ENCODE data around the gene RELB.

The RELB gene

DNA sequence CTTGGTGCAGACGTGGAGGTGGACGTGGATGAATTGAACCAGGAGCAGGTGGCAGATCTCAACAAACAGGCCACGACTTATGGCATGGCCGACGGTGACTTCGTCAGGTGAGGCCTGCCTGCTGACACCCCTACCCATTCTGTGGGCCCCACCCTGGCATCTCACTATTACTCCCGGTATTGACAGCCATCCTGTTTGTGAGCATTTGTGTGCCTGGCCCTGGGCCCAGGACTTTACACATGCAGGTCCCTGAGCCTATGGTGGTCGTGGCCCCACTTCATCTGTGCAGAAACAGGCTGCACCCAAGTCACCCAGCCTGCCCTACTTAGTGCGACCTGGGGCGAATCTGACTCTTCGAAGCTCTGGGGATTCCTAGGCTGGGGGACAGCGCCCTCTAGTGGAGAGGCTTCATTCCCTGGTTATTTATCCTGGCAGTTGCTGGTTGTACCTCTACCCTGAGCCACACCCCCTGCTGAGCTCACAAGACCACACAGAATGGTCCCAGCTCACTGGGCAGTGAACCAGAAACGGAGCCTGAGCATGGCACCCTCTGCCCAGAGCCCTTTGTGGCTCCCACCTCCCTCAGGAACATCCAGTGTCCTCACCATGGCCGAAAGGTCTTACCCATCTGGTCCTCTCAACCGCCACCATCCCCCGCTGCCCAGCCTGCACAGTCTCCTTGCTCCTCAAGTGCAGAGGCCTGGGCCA is 58.1 kb downstream of the RELB start:
- DNase-seq (ENCODE audit: low read depth) = peak; percentile 71

DNA sequence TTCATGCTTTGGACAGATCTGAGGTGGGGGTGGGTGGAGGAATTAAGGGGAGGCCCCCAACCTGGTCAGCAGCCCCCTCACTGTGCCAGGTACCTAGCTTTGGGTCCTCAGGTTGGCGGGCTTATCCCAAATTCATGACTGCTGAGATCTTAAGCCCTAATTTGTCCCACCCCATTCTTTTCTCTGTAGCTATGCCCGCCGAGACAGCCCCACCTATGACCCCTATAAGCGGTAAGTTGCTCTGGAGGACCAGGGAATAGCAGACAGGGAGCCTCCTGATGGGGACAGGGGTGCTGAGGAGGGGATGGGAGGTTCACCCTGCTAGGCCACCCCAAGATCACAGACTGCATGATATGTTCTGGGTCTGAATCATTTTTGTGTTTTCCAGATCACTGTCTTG is 60.7 kb downstream of the RELB start:
- DNase-seq (ENCODE audit: low read depth) = no peak

- DNase-seq (ENCODE audit: low read depth) = no peak
Observed at GRCh38 chr19:45063851-45064801, 62.9 kb downstream of the RELB start.

DNA sequence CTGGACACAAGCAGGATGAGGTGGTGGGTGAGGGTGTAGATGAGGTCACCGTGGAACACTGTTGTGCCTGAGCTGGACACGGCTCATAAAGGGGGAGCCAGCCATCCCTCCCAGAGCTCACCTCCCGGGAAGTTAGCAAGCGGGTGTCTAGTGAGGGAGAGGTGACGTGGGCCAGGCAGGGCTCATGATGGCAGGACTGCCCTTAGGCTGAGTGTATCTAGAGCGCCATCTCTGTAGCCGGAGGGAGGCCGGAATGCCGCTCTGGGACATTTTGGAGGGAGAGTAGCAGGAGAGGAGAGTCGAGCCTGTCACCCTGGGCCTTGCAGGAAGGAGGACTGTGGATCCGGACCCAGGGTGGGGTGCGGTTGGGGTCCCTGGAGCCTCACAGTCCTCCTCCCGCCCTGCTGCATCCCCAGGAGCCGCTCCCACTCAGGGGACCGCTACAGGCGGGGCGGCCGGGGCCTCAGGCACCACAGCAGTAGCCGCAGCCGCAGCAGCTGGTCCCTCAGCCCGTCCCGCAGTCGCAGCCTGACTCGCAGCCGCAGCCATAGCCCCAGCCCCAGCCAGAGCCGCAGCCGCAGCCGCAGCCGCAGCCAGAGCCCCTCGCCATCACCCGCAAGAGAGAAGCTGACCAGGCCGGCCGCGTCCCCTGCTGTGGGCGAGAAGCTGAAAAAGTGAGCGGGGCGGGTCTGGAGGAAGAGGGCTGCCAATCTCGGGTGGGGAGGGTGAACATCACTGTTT is 65.8 kb downstream of the RELB start:
- DNase-seq (ENCODE audit: low read depth) = no peak

DNA sequence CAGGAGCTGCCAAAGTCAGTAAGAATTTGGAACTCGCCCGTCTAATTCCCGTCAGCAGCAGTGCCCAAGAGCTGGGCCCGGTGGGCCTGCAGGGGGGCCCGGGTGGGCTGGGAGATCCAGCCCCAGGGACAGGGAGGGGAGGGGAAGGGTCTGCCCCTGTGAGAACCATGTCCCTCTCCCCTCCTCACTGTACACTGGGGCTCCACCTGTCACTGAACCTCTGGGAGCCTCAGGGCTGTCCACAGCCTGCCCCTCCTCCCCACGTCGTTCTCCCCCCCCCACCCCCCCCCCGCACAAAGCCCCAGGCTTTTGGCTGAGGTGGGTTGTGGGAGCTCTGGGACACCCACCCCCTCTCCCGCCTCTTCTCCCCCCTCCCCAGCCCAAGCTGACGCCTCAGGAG is 66.8 kb downstream of the RELB start:
- no peak for DNase-seq (ENCODE audit: low read depth)

DNA sequence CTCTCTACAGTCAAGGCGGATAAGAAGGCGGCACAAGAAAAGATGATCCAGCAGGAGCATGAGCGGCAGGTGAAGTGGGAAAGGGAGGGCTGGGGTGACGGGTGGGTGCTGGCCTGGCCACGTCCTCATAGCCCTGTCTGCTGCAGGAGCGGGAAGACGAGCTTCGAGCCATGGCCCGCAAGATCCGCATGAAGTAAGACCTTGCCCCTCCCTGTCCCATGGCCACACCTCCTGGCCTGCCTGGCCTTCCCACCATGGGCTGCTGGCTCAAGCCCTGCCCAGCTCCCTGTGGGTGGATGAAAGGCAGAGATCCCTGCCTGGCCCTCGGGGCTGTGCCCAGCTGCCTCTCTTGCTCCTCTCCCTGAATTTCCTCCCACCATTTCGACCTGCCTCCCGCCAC is 67.8 kb downstream of the RELB start:
- DNase-seq (ENCODE audit: low read depth) = no peak

DNA sequence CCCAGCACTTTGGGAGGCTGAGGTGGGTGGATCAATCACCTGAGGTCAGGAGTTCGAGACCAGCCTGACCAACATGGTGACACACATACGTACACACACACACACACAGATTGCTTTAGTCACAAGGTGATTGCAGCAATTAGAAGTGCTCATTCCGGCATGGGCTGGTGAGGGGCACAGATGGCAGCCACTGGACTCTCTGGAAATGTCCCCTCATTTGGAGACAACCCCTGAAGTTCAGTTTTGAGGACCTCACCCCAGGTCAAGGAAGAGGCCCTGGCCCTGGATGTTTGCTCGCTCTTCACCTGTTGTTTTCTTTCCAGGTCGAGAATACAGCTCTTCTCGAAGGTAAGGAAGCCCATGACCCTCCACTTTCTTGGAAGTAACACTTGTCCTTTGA is 69.0 kb downstream of the RELB start:
- DNase-seq (ENCODE audit: low read depth) = no peak

DNA sequence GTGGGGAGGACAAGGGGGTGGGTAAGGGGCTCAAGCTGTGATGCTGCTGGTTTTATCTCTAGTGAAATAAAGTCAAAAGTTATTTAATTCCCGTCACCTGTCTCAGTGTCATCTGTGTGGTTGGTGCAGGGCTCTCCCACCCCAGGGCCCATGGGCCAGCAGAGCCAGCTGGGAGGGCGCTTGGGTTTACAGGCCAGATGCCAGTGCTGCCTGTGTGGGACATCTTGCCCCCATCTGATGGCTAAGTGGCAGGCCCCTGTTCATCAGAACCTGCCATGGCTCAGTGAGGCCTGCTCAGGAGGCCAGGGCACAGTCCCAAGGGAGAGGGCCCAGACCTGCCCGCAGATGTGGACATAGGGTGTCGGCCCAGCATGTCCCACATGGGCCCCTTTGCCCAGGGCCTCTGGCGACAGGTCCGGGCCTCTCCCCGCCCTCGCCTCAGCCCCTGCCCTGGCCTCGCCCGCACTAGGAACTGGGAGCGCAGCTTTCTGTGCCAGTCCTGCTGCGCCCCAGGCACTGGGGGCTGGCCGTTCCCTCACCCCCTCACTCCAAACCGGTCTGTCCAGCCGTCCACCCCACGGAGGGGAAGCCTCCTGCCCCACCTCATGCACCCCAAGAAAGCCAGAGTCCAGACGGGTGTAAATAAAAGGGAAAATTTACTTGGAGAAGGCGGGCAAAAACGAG is 69.7 kb downstream of the RELB start:
- no peak for DNase-seq (ENCODE audit: low read depth)

GRCh38 chr19:45071545-45071938 is 70.3 kb downstream of the RELB start:
- DNase-seq (ENCODE audit: low read depth) = no peak

- no peak for DNase-seq (ENCODE audit: low read depth)
Observed at GRCh38 chr19:45071969-45072790, 70.9 kb downstream of the RELB start.

DNA sequence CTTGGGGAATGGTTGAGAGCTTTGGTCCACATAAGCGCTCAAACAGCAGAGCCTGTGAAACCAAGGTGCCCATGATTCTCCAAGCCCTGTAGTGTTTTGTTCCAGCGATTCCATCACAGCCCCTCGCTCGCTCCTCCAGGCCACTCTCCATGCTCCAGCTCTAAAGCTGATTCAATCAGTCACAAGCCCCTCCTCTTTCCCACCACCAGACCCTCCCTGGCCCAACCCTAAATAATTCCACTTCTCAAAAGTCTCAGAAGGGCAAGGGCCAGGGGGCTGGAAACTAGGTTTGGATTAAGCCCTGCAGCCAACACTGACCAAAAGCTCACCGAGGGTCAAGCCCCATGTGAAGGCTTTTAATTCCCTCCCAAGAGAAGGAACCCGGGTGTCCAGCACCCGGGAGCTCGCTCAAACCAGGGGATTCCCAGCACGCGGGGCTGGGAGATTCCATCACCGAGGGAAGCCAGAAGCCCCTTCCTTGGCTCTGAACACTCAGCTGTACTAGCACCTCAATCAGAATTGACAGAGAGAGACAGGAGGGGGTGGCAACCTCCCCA is 73.6 kb downstream of the RELB start:
- no peak for DNase-seq (ENCODE audit: low read depth)

DNA sequence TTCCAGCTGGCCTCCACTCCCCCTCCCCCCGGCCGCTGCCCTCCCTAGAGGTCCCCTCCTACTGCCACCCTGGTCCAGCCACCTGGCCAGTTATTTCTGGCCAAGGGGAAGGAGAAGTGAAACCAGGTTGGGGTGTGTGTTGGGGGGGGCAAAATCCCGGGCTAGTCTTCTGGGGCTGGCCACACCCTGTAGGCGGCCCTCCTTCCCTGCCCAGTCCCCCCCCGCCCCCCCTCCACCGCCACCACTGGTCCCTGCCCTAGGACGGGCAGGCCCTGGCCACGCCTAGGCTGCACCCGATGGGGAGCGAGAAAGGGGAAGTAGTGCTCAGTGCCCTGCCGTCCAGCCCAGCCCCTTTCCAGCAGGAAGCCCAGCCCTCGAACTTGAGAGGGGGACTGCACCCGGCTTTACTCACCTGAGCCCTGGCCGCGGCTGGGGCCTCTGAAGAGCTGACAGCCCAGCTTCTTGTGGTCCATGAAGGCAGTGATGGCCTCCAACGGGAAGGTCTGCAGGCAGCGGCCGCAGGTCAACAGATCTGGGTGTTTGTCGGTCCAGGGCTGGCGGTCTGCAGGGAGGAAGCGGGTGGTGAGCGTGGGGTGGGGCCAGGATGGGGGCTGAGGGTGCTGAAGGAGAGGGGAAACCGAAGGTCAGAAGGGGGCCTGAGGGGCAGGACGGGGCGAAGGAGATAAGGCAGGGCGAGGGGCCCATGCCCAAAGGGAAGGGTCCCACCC is 74.2 kb downstream of the RELB start:
- DNase-seq (ENCODE audit: low read depth) = no peak

GRCh38 chr19:45076029-45076850 is 75.0 kb downstream of the RELB start, which contains the start of gene ZNF296:
TSS of gene ZNF296 (minus strand) at chr19:45076478. CDS start at chr19:45076373, 105 bp downstream.
- DNase-seq (ENCODE audit: low read depth) = peak; percentile 75

DNA sequence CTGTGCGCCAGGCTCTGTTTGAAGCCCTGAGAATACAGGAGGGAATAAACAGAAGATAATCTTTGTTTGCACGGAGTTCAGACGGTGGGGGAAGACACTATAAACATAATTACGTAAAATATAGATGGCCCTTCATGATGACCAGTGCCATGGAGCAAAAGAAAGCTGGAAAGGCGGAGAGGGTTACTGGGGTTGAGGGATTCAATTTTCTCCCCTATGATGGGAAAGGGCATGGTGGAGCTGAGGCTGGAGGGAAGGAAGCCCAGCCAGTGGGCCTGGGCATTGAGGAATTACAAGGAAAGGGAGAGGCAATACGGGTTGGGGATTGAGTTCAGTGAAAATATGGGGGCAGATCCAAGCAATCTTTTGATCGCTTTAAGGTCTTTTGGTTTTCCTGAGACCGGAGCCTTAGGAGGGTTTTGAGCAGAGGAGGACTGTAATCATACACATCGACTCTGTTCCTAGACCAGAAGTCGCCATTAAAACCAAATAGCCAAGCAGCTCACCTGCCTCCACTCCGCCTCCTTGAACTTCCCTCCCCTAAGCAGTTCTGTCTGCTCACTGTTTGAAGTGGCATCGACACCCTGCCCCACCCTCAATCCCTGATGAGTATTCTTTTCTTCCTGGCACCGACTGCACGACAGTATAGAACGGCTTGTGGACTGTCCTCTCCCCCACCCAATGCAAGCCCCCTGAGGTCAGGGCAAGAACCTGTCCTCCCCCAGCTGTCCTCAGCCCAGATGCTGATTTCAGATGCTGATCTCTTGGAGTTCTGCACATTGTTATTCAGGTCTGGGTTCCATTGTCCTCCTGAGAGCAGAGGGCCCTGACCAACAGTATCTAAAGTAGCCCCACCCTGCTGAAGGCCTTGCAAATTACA is 75.8 kb downstream of the RELB start:
- no peak for DNase-seq (ENCODE audit: low read depth)

DNA sequence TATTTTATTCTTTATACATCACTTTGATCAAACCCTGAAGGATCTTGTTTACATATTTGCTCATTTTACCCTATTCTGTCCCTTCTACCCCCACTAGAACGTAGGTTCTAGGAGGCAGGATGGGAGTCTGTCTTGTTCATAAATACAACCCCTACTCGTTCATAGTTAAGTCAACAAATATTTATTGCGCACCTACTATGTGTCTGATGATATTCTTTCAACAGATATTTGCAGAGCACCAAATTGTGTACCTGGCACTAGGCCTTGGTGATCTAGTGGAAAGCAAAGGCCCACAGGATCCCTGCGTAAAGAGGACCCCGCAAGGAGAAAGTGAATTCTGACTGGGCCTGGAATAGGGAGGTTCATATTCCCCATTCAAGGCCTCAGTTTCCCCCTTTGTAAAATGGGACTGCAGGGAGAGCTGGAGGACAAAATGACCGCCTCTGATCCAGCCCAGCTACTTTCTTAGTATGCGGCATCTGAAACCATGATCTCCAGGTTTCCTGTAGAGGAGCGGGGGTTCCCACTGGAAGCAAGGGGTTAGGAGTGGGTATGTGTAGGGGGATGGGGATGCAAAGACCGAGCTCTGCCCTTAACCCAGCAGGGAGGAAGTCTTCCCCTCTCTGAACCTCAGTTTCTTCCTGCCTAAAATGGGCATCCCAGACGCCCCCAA is 77.3 kb downstream of the RELB start:
- DNase-seq (ENCODE audit: low read depth) = no peak

DNA sequence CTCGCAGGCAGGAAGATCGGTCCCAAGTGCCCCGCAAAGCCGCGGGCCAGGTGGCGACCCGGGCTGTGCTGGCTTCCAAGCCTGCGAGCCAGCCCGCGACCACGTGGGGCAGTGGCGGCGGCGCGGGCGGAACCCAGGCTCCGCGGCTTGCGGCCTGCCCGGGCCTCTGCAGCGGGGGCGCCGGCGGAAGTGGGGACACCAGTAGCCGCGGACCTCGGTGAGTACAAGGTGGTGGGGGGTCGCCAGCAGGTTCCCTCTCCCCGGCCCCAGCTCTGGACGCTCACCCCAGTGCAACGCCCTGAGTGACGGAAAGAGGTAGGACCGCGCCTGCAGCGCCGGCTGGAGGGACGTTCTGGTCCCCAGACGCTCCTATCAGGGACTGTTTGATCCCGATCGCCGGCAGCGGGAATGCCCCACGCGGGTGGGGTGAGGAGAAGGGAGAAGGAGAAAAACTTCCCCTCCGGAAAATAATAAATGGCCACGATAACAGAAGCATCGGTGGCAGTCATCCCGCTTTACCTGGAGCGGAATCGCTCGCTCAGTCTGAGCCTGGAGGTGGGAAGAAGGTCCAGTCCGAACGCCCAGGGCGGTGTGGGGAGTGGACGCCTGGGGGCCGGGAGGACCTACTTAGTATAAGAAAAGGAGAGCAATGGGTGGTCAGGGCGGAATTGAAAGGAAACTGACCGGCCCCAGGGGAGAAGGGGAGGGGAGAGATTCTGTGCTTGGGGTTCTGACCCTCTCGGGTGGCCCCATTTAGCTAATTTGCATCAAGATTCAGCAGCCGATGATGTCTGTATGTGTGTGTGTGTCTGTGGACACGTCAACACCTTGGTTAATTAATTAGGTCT is 78.0 kb downstream of the RELB start, which contains the start of gene GEMIN7:
TSS of gene GEMIN7 (plus strand) at position 198 of the 848 bp plus-strand sequence. CDS start 10,855 bp downstream, outside the sequence.
- DNase-seq (ENCODE audit: low read depth) = peak; percentile 72

Data from stimulated activated CD4-positive, alpha-beta T cell treated with anti-CD3 and anti-CD28 coated beads, Interleukin-2, amount 100 ng/mL, for 4 hours (primary cell).